Jurkat, Clone E6-1 (cell line): ENCODE results near the gene PRRT1.
A peak's percentile ranks its signal among the peaks of the same experiment; 100 is the strongest.
"Not testable (repeated sequence)": the region's sequence is repeated elsewhere in the genome, so short reads cannot be mapped to it uniquely, and the experiment has no call there.

ENCODE experiments used
- DNase-seq: peaks from one replicate; pipeline ENCODE4 v3.0.0-alpha.2; 2011; ENCODE audit warnings: low read depth, low spot score
- H3K4me3 ChIP-seq: 2 replicates; pipeline ENCODE4 v1.5.1; 2011; ENCODE audit warnings: mild to moderate bottlenecking, low read length, control low read depth, moderate library complexity

Gene PRRT1

DNA sequence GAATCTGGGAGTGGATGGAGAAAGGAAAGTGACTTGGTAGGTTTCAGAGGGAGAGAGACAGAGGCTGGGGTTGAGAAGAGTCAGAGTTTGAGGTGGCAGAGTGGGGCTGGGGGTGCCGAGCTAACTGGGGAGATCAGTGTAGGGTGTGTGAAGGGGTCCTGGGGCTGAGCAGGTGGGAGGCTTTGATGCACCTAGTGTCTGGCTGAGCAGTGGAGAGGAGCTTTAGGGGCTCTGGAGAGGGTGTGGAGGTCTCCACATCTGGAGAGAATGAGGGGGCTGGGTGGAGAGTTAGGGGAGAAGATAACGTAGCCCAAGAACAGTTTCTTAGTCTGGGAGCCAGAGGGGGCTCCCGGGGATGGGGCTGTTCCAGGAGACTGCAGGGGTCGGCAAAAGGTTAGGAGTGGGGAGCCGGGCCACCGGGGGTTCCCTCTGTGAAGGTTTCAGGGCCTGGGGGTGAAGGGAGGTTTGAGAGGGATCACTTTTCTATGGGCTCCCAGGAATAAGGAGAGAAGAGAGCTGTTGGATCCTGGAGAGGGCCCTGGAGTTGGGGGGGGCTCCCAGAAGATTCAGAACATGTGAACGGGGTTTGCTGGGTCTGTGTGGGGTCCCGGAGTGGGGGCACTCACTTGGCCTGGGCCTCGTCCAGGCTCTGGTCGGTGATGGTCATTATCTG is 37.5 kb upstream of the PRRT1 start:
- H3K4me3 ChIP-seq, result peak overlapping the region; percentile 64
- DNase-seq, result no peak

DNA sequence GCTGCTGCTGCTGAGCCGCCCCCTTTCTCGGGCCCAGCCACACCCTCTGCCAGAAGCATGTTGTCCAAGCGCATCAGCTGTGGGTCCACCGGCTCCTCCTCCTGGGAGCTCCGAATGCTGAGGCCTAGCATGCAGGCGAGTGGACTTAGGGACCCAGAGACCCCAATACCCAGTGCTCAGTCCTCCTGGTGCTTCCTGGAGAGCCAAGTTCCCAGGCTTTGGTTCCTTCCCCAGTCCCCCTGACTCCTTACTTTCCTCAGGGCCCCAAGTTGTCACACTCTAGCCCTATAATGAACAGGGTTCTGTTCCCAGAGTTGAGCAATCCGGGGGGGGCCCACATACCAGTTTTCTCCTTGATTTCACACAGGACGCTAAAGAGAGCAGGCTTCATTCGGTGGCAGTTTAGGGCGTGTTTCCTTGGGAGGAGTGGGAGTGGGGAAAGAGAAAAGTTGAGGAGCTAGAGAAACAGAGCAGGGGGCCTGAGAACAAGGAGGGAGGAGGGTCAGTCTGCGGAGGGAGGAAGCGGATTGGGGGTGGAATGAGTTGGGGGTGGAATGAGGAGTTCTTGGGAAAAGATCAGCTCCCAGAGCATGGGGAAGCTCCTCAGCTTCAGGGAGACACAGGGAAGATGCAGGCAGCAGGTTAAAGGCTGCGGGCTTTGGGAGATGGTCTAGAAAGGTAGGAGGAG is 36.8 kb upstream of the PRRT1 start:
- no peak for DNase-seq
- H3K4me3 ChIP-seq, result peak overlapping the region; percentile 64

DNA sequence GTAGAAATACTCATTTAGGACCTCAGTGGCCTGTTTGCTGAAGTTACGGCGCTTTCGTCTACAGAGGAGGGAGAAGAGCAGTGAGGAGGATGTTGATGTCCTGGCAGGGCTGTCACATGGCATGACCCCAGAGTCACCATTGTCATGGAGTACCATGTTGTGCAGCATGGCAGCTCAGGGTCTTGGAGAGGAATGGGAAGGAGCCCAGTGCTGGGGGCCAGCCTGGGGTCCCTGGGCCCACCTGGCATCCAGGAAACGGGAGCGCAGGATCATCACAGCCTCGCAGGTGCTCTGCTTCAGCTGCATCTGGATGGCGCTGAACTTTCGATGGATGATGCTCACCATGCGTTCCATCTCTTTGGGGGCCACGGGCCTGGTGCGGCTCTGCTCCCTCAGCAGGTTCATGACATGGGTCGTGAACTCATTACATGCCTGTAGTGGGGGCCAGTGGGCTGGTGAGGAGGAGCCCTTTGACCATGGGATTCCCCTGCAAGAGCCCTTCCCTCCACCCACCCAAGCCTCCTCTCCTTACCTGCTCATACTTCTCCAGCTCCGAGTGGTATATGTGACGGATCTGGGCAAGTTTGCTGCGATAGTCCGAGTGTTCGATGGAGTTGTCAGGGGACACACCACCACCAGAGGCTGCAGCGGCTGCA is 36.1 kb upstream of the PRRT1 start:
- H3K4me3 ChIP-seq, DNase-seq: not testable (repeated sequence)

DNA sequence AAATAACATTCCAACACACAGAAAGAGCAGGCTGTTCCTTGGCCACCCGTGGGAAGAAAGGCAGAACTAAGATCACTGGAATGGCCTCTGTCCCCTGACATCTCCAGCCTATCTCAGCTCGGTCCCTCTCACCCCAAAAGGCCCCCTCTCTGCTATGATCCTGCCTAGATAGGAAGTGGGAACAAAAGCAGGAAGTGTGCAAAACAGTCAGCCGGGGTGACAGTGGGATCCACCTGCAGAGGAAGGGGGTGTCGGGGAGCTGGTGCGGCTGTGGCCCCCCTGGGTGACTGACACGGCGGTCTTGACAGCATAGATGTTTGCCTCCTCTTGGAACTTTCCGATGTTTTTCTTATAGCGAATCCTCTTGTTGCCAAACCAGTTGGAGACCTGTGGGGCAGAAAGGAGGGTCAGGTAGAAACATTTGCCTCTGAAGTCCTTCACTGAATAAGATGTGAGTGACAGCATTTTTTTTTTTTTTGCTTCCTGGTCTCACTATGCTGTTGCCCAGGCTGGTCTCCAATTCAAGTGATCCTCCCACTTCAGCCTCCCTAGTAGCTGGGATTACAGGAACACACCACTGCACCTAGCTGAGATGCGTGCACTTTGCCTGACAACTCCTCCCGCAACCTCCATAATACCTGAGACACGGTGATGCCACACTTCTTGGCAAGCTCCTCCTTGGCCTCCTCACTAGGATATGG is 35.4 kb upstream of the PRRT1 start:
- DNase-seq, result no peak

DNA sequence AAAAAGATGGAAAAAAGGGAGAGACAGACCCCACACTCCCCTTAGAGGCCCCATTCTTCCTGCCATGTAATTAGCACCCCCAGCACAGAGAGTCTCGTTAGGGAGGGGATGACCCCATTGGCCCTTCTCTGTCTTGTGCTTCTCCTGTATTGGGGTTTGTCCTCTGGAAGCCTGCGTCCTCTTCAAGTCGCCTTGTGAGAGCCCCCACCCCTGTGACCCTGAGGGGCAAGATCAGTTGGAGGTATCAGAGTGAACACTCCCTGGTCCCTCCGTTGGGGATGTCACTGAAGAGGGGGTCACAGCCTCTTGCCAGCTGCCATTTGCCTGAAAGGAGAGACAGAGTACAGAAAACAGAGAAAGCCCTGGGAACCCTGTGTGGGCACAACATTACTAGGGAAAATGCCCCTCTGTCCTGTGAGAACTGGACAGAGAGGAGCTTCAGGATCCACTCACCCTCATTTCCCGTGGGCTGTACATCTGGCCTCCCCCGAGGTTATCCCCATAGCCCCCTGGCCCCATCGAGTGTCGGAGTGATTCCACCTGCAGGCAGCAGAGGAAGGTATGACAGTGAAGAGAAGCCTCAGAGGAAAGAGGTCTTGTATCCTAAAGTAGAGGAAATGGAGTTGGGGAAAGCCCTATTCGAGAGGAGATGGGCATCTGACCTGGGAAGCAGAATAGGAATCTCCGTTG is 34.6 kb upstream of the PRRT1 start:
- not testable (repeated sequence) for DNase-seq, H3K4me3 ChIP-seq

More for the DNA sequence above, 35.4 kb upstream of the PRRT1 start:
- no peak overlapping the region for H3K4me3 ChIP-seq

DNA sequence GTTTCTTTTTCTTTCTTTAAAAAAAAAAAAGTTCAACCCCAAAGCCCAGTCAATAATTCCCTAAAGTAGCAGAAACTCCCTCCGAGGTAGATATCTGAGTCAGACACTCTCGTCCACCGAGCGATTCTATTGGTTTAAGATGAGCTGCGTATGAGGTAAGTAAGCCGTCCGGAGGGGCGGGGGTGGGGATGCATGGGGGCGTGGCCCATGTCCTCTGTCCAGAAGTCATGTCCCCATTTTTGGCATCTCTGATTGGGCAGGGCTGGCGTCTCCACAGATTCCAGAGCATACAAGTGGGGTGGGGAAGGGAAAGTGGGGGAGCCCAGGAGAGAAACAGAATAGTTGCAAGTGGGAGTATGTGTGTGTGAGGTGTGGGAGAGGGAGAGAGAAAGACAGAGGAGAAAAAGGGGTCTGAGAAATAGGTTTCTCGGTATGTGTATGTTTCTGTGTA is 34.0 kb upstream of the PRRT1 start:
- not testable (repeated sequence) for DNase-seq, H3K4me3 ChIP-seq

DNA sequence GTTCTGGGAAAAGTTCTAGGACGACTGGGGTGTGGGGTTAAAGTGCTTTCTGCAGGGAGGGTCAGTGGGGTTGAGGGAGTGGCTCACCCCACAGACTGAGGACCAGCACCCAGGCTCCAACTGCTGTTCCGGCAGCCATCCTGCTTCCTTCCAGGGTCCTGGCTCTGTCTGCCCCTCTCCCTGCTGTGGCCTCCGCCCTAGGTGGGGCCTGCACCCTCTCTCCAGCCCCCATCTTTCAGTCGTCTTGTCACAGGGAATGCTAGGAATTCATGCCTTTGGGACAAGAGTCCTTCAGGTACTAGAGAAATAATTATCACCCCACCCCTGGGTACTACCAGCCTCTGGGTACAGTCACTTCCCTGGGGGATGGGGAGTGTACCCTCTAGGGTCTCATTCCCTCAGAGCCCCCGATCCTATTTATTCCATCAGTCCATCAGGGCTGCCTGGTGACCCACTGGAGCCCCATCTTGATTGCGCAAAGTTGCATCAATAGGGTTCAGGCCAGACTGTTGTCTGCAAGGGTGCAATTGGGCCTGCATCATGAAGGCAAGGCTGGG is 32.4 kb upstream of the PRRT1 start, which contains the start of gene AGER:
Gene AGER (minus strand): TSS at position 170 of the 557 bp plus-strand sequence. CDS start 31 bp downstream, at position 139.
- H3K4me3 ChIP-seq, result no peak within 1 kb of the TSS
- DNase-seq, result no peak

DNA sequence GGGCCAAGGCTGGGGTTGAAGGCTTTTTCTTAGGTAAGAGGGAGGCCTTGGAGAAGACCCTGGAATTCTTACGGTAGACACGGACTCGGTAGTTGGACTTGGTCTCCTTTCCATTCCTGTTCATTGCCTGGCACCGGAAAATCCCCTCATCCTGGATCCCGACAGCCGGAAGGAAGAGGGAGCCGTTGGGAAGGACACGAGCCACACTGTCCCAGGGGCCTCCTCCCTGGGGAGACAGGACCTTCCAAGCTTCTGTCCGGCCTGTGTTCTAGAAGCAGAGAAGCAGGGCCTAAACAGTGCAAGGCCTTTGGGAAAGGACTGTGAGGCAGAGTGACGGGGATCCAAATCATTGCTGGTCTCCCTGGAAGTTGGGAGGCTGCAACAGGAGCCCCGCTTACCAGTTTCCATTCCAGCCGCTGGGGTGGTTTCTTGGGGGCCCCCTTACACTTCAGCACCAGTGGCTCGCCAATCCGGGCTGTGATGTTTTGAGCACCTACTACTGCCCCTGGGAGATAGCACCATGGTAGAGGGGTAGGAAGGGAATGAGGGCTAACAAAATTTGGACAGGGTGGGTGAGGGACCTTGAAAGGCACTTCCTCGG is 31.8 kb upstream of the PRRT1 start:
- H3K4me3 ChIP-seq, result no peak overlapping the region
- DNase-seq, result no peak

DNA sequence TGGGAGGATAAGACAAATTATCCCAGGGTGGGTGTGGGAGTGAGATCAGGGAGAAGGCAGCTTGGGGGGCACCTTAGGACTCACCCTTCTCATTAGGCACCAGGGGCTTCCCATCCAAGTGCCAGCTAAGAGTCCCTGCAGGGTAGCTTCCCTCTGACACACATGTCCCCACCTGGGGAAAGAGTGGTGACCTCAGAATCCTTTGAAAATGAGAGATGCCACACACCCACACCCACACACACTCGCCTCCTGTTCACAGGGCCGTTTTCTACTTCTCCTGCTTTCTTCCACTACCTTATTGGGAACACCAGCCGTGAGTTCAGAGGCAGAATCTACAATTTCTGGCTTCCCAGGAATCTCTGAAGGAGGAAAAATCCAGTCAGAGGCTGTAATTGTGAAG is 31.3 kb upstream of the PRRT1 start:
- DNase-seq, result no peak
- no peak overlapping the region for H3K4me3 ChIP-seq

DNA sequence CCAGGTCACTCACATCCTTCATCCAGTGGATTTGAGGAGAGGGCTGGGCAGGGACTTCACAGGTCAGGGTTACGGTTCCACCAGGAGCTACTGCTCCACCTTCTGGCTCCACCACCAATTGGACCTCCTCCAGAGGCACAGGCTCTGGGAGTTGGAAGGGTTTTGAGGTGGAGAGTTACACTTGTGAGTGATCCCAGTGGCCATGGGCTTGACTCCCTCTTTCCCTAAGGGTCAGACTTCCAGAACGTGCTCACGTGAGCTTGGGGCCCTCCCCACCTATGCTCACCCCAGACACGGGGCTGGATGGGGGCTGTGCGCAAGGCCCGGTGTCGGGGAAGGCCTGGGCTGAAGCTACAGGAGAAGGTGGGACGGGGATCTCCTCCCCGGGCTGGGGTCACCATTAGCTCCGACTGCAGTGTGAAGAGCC is 30.8 kb upstream of the PRRT1 start:
- no peak for DNase-seq
- no peak overlapping the region for H3K4me3 ChIP-seq

DNA sequence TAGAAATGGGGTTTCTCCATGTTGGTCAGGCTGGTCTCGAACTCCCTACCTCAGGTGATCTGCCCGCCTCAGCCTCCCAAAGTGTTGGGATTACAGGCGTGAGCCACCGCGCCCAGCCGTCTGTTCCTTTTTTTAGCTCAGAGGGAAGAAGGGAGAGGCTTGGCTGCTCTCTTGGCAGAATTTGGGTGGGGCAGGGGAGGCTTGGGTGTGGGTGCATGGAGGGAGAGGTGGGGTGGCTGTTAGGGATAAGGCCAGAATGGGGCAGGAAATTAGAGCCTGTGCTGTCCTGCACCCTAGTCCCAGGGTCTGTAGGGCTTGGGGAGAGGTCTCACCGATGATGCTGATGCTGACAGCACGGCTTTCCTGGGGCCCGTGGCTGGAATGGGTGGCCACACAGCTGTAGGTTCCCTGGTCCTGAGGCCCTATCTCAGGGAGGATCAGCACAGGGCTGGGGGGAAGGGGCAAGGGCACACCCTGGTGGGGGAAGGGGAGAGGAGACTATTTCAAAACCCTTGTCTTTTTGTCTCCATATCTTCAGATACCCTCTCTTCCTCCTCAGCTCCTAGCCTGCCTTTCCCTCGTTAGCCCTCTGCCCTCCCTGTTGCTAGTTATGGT is 30.3 kb upstream of the PRRT1 start:
- no peak overlapping the region for H3K4me3 ChIP-seq
- DNase-seq, result no peak

DNA sequence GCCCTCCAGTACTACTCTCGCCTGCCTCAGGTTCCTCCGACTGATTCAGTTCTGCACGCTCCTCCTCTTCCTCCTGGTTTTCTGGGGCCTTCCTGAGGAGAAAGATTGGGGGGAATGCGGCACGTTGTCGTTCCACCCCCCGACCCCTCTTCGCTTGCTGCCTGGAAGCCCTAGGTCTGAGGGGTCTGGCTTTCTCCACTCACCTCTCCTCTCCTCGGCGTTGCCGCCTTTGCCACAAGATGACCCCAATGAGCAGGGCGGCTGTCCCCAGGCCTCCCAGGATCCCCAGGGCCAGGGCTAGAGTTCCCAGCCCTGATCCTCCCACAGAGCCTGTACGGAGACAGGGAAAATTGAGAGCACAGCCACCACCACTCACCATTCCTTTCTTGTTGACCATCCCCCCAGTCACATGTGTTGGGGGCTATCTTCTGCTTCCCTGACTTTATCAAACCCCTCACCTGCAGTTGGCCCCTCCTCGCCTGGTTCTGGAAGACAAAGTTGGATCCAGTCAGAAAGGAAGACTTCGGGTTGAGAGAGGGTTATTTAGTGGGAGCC is 29.5 kb upstream of the PRRT1 start:
- no peak for DNase-seq
- H3K4me3 ChIP-seq, result no peak overlapping the region

DNA sequence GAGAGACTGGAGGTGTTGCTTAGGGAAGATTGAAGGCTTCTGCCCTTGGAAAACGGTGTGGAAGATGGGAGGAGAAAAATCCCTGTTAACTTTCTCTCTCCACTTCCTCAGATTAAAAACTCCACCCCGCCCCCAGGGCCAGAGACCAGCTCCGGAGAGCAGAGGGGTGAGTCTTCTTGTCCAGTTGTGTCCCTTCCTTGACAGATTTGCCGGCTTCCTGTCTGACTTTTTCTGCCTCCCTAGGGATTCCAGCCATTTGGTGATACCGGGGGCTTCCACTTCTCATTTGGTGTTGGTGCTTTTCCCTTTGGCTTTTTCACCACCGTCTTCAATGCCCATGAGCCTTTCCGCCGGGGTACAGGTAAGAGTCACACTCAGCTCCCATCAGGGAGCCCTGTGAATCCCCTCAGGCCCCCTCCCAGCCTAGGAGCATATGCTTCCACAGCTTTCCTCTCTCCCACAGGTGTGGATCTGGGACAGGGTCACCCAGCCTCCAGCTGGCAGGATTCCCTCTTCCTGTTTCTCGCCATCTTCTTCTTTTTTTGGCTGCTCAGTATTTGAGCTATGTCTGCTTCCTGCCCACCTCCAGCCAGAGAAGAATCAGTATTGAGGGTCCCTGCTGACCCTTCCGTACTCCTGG is 28.1 kb upstream of the PRRT1 start:
- H3K4me3 ChIP-seq, result no peak overlapping the region
- no peak for DNase-seq

DNA sequence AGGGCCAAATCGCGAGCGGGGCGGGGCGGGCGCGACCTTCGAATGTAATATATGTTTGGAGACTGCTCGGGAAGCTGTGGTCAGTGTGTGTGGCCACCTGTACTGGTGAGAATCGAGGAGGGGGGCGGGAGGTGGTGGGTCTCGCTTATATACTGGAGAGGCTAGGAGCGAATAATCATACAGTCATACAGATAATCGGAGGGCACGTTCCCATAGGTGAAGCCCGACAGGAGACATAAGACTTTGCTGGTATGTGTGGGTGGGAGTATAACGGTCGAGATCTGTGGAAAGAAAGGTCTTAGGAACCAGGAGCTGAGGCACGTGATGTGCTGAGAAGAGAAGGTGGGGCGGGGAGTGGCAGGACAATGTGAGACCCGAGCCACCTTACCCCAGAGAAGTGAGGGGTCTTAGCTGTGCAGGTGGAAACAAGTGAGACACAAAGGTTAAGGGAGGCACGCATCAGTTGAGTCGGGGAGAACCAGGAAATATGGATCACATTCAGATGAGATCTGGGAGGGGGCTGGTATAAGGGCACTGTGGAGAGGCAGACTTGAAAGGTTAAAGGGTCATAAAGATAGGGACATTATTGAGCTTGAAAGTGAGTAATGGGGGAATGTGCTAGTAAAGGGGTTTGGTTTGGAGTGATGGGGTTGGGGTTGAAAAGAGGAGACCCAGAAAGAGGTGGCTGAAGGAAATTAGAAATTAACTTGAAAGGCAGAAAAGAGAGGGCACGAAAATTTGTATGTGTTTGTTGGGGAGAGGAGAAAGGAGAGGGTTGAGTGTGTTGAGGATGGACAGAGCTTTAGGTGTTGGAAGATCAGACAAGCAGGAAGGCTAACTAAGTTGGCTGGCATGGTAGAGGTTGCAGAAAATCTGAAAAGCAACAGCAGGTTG is 27.1 kb upstream of the PRRT1 start:
- H3K4me3 ChIP-seq, result peak overlapping the region; percentile 96
- no peak for DNase-seq

DNA sequence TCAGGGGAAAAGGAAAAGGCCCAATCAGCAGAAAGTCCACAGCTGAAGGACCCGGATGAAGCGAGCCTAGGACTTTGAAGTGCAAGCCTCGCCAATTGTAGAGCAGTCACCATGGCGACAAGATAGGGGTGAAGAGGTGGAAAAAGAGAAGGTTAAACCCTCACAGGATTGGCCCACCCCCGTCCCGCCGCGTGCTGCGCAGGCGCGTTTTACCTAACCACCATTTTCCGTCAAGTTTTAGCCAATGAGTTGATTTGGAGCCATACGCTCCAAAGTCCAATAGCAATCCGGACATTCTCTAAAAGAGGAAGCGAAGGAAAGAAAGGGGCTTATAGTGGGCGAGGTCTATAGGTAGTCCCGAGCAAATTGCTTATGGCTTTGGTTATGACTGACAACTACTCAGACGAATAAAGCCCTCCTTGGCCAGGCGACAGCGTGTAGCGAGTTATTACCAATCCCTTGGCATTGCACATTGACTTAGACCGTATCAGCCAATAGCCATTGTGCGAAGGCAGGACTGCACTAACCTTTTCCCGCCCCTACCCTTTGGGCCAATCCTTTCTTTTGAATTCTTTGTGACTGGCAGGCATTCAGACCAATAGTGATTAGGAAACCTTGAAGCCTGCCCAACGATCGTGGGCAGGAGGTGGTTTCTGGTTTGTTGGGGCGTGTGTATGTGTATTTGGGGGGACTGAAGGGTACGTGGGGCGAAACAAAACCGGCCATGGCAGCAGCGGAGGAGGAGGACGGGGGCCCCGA is 26.2 kb upstream of the PRRT1 start, which contains the start of gene RNF5:
Gene RNF5 (plus strand): TSS at position 618 of the 759 bp plus-strand sequence. CDS start 107 bp downstream, at position 725.
- peak within 1 kb of the TSS; percentile 96 for H3K4me3 ChIP-seq
- peak; percentile 100 for DNase-seq
